GM19328 (cell line): ENCODE results near the gene COMMD6.
"Not testable (repeated sequence)": the region's sequence is repeated elsewhere in the genome, so short reads cannot be mapped to it uniquely, and the experiment has no call there.

ENCODE experiments used
- ATAC-seq: cut with Tn5 transposase; IDR thresholded peaks from one replicate; pipeline ENCODE4 v1.9.1; 2021; ENCODE audit warnings: mild to moderate bottlenecking, moderate library complexity; ENCODE audit not compliant: unreplicated experiment

The COMMD6 gene

DNA sequence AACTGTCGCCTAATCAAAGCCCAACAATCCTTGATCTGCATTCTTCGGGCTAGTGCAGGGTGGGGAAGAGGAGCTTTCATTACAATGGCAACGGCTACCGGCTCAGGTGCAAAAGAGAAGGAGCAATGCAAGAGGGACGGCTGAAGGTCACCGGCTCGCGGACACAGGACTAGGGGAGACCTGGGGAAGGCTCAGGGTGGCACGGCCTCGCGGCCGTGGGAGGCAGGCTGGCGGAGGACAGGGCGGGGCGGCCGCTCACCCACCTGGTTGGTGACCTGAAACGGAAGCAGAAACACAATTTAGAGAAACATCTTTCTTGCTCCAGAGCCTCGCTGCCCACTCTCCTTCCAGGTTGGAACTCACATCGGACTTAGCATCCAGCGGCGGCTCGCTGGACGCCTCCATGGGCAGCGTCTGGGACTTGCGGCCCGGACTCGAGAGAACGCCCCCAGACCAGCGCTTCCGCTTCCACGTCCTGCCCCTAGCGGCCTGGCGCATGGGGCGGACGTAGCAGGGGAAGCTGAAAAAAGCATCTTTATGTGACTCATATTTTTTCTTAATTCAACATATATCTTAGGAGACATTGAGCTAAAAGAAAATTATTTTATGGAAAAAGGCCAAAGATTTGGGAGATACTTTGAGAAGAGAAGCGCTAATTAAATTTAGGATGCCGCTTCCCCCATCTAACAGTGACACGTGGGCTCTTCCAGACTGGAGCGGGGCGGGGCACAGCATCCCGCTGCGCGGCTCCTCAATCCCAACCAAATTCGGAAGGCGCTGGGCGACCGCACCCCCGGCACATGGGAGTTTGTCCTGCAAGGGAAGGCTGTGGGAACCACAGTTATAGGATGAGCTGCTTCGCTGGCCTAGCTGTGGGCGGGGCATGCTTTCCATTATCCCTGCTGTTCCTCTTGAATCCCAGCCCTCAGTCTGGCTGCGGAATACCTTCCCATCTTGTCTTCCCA is at the start of gene COMMD6:
Gene COMMD6, minus strand, starts transcription at position 441 of the 965 bp plus-strand sequence. Its CDS starts 36 bp downstream, at position 405.
- peak; percentile 96 for ATAC-seq

DNA sequence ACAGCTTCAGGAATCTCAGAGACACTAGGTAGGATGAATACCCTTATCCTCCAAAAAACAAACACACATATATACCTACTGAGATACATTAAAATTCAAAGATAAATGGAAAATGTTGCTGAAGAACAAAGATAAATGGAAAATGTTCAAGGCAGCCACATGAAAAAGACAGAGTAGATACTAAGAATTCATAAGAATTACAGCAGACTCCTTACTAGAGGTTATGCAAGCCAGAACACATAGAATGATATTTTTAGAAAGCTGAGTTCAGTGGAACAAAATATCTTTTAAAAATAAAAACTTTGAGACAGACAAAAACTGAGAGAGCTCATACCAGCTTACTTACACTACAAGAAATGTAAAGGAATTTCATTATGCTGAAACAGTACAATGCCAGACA is 47.5 kb upstream of the COMMD6 start:
- ATAC-seq, result no peak

DNA sequence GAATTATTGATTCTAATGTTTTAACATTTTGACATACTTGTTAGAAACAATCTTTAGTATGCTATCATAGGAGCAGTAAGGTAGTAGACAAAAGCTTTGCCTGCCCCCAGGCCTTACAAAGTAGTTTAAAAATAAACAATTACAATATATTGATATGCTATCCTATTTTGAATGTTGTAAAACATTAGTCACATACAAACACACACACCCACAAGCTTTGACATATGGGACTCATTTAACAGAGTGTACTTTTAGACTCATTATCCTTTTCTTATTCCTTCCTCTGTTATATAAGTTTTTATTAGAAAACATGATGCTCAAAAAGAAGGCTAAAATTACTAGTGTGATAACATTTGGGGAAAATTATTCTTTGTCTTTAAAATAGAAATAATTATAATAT is 45.5 kb upstream of the COMMD6 start:
- ATAC-seq, result no peak

DNA sequence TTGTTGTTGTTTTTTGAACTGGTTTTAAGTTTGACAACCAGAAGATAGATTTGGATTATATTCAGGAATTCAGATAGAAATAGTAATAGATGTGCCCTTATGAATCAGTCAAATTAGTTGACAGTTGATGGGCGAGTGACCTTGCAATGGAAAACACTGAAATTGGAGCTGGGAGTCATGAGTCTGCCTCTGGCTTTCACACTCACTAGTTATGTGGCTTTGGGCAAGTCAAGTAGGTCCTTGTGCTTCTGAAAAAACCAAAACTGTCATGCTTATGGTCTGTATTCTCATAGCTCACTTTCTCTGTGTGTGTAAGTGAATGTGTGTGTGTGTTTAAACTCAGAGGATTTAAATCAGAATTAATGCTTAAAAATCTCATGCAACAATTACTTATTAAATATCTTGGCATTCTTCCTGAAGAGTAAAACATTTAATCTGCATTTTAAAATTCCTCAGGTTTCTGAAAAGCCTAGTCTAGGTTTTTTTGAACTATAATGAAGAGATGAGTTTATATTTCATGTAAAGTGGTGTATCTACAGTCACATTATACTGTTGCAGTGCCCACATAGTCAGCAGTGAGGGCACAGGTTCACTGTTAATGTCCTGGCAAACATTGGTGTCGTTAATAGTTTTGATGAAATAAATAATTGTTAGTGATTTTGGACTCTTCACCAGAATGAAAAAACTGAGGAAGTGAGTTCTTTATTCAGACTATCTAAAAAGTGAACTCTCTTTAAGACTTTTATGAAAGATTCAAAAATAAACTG is 44.4 kb upstream of the COMMD6 start:
- ATAC-seq, result no peak

DNA sequence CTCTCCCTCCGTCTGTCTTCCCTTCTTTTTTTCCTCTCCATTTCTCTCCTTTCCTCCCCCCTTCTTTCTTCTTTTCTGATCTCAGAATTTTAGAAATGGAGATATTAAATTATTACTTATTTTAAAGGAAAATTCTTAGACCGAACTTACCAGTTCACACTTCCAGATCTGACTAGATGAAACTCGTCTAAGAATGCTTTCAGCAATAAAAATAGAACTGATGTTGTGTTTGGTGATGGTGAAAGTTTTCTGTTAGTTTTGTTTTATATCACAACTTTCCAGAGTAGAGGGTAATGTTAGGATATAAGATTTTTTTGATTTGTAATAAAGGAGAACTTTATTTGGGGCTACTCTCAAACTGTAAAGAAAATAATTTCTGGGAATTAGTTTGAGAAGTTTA is 41.9 kb upstream of the COMMD6 start:
- no peak for ATAC-seq

DNA sequence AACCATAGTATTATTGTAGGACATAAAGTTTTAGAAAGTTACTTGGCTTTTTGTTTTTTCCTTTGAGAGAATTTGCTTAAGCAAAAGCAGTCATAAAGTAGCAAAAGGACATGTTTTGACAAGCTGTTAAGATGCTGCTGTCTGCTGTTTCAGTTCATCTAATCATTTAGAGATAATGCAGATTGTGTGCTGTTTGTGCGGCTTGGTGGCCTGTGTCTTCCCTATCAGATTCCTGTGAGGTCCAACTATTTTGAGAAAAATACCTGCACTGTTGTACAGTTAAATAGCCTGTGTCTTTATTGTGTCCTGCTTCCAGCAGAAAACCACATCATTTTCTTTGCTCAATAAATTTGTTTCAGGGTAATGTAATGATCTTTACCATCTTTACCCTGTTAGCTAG is 31.9 kb upstream of the COMMD6 start:
- ATAC-seq, result no peak

DNA sequence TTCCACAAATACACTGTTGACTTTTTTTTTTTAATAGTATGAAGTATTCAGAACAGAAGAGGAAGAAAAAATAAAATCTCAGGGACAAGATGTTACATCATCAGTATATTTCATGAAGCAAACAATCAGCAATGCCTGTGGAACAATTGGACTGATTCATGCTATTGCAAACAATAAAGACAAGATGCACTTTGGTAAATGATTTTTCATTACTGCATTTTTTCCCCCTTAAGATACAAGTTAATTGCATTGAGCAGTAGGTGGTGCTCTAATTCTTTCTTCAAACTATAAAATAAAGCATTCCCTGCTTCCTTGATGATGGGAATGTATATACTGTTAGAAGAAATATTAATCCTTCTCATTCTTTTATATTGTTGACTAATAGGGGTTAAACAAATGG is 29.0 kb upstream of the COMMD6 start:
- ATAC-seq, result no peak

DNA sequence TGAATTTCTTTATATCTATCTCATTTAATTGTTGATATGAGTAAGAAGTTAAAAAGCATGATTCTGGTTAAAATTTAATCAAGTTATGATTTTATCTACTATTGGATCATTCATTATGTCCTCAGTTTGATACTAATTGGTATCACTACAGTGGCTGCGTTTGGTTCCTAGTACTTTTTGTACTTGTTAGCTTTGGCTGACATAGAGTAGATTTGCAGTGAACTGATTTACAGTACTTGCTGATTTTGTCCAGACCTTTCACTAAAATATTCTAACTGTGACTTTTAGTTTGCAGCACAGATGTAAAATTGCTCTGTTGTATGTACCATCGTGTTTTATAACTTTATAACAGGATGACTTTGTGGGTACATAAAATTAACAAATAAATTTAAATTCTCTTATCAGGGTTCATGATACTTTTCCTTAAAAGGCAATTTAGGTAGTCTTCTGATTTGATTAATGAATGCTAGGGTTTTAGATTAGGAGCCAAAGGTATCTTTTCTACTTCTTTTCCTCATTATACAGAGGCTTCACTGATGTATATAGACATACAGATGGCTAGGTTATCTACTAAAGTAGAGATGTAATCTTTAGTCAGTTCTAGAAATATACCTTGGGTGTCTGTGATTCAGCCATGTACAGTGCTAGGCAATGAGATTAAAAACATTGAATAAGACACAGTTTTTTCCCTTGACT is 20.7 kb upstream of the COMMD6 start:
- ATAC-seq, result no peak

DNA sequence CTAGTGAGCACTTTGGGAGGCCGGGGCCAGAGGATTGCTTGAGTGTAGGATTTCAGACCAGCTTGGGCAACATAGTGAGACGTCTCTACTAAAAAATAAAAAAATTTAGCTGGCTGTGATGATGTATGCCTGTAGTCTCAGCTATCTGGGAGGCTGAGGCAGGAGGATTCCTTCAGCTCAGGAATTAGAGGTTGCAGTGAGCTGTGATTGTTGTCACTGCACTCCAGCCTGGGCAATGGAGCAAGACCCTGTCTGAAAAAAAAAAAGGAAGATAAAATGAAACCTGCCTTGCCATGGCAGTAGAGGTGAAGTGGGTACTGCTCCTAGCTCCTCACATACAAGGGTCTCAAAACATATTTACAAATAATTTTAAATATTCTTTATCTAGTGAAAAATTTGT is 19.3 kb upstream of the COMMD6 start:
- ATAC-seq, result no peak

DNA sequence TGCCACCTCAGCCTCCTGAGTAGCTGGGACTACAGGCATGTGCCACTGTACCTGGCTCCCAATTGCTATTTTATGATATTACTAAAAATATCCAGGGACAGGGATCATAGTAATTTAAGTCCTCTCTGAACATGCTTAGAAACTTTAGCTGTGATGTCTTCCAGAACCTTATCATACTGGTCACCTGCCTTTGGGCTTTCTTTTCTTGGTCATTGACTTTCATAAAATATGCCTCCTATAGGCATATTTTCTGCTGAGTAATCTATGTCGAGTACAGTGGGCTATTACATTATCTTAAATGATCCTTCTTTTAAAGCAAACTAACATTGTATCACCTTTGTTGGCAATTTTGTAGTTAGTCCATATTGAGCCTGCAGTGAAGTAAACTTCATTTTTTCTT is 18.2 kb upstream of the COMMD6 start:
- no peak for ATAC-seq

DNA sequence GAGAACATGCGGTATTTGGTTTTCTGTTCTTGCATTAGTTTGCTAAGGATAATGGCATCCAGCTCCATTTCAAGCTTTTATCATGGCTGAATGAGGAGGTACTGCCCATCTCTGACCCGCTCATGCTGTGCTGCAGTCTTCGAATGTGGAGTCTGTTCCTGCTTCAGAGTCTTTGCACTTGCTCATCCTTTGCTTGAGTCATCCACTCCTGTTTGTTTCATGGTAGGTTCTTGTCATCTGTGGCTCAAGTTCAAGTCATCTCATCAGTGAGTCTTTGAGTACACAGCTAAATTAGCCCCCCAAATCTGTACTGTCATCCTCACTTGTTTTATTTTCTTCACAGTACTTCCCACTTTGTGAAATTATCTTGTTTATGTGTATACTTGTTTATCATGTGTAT is 17.3 kb upstream of the COMMD6 start:
- no peak for ATAC-seq

DNA sequence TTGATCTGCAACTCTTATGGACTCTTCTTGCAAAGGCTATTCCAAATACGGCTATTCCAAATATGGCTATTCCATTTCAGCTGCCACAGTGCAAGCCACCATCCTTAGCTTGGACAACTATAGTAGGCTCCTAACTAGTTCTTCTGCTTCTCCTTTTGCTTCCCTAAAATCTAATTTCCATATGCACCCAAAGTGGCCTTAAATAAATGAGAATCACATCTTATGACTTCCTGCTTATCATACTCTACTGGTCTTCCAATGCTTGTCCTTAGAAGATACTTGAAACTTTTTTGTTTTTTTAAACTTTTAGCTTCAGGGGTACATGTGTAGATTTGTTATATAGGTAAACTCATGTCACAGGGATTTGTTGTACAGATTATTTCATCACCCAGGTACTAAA is 16.8 kb upstream of the COMMD6 start:
- no peak for ATAC-seq

DNA sequence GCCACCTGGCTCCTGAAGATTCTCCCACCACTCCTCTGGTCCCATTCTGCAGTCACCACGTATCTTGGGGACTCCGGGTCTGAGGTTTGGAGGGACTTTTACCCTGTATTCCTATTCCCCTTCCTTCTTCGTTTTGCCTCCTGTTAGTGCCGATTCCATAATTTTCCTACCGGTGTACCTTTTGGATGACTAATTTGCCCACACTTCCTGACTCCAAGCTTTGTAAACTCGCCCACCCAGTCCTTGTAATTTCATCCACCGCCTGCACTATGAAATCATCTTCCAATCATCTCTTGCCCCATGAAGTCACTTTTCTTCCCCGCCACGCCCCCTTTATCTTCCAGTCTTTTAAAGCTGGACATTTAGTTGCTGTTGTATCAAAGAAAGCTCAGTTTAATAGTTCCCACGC is 12.5 kb upstream of the COMMD6 start:
- peak; percentile 4 for ATAC-seq

DNA sequence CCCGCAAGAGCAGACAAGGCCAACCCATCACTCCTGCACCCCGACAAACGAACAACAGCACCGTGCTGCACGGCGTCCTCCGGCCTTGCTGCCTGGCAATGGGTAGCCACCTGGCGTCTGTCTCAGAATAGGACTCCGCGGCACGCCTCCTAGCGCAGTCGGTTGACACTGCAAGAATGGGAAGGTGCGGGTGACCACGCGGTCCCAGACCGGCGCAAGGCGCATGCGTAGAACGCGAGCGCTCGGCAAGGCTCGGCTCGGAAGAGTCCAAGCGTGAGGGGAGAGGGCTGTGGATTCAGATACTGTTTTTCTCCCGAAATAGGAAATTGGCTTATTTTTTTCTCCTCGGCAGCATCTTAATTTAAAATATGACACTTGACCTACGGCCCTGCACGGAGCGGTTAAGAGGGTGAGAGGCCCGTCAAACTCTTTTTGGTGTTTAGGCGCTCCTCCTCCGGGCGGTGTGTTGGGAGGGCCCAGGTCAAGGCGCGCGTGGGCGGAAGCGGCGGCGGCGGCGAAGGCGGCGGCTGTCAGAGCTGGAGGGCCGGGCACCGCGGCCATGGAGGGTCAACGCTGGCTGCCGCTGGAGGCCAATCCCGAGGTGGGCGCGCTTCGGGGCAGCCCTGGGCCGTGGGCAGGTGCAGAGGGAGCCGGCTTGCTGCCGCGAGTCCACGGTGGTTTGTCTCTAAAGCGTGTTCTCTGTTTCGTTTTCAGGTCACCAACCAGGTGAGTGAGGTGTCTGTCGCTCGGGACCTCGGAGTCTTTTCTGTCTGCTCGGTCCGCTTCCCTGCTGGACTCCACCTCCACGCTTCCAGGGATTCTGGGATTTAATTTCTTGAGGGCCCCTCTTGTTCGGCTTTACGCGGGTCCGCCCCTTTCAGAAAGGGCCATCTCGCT is 11.9 kb upstream of the COMMD6 start, which contains the start of gene UCHL3:
Gene UCHL3, plus strand, starts transcription at position 530 of the 897 bp plus-strand sequence. Its CDS starts 30 bp downstream, at position 560.
- ATAC-seq, result peak; percentile 97

DNA sequence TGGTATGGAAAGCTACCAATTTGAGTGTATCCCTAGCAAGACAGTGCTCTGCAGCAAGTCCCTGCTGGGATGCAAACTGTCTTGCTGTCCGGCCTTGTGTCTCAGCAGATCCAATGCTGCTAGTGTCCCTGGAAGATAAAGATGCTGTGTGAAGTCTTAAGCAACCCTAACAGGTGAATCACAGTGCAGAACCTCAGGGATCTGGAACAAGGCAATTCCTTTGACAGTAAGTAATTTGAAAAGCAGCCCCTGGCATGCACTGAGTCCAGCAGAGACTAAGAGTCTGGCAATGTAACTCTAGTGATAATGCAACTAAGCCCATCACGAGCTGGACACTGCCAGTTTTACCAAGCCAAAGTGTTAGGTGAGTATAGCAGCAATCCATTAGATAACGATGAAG is 10.3 kb upstream of the COMMD6 start:
- no peak for ATAC-seq

DNA sequence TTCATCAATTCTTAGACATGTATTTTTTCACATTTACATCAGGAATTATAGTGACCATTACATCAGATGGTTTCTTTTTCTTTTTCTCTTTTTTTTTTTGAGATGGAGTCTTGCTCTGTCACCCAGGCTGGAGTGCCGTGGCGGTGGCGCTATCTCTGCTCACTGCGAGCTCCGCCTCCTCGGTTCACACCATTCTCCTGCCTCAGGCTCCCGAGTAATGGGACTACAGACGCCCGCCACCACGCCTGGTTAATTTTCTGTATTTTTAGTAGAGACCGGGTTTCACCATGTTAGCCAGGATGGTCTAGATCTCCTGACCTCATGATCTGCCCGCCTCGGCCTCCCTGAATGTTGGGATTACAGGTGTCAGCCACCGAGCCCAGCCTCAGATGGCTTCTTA is 7.7 kb upstream of the COMMD6 start:
- not testable (repeated sequence) for ATAC-seq

DNA sequence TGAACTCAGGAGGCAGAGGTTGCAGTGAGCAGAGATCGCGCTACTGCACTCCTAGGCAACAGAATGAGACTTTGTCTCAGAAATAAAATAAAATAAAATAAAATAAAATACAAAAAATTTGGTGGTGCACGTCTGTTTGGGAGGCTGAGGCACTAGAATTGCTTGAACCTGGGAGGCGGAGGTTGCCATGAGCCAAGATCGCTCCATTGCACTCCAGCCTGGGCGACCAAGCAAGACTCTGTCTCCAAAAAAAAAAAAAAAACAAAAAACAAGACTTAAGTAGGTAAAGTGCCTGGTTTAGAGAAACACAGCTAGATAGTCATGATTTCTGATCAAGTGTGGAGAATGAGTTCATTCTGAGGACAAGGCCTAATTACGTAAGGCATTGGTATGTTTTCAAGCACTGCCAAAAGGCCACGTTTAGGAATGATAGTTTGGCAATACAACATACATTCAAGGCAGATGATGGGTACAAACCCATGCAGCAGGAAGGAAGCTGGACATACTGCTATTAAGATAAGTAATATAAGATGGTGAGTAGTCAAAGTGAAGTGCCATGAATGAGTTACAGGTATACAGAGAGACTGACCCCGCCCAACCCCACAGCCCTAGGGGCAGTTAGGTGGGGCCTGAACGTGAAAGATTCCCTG is 7.2 kb upstream of the COMMD6 start:
- ATAC-seq, result no peak

DNA sequence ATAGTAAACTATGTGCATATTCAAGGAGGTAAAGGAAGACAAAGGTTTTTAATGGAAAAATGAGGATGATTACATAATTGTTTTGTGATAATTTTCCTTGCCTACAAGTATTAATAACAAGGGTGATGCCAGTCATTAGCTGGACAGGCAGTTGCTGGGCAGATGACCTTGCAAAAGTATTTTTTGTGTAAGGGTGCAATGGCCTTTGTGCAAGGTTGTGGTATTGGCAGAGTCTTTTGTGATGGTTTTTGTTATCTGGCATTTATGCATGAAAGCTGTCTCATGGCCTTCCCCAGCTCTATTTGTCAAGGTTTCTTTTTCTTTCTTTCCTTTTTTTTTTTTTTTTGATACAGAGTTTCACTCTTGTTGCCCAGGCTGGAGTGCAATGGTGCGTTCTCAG is 4.3 kb upstream of the COMMD6 start:
- ATAC-seq, result no peak

DNA sequence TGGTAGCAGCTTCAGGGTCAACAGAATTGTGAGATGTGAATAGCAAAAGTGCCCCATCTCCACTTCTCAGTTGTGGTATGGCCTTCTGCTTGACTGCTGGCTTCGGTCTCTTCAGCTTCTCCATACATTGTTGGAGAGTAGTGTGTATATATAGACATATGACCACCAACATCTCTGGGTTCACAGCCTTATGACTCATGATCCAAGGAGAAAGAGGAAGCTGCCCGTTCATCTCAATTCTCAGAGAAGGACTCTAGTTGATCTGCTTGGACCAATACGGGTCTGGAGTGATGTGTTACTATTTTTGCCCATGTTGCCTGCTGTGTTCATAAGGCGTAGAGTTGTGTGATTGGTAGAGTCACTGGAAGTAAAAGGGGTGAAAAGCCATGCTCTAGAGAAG is 3.6 kb upstream of the COMMD6 start:
- ATAC-seq, result no peak

DNA sequence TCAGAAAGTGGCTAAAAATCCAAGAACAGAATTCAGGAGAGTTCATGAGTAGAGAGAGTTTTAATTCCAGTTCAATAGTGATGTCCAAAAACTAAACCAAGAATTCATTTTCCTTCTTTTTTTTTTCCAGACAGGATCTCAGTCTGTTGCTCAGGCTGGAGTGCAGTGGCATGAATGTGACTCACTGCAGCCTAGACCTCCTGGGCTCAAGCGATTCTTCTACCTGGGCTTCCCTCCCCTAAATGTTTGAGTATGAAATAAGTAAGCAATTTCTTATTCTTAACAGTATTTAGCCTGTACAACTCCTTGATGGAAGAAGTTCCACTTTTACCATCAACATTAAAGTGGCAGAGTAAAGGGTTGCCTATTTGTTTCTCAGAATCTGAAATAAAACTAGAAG is 3.8 kb downstream of the COMMD6 start:
- no peak for ATAC-seq
